SH-SY5Y (cell line): ENCODE results near the gene SLC6A18.

Experiments used
- GATA2 ChIP-seq: IDR thresholded peaks from 2 replicates; pipeline ENCODE4 v1.6.1; 2011; ENCODE audit warnings: mild to moderate bottlenecking, low read depth, low read length
- GATA3 ChIP-seq: IDR thresholded peaks from 2 replicates; pipeline ENCODE4 v1.6.1; 2011; ENCODE audit warnings: low read depth, mild to moderate bottlenecking, low read length, moderate library complexity

DNA sequence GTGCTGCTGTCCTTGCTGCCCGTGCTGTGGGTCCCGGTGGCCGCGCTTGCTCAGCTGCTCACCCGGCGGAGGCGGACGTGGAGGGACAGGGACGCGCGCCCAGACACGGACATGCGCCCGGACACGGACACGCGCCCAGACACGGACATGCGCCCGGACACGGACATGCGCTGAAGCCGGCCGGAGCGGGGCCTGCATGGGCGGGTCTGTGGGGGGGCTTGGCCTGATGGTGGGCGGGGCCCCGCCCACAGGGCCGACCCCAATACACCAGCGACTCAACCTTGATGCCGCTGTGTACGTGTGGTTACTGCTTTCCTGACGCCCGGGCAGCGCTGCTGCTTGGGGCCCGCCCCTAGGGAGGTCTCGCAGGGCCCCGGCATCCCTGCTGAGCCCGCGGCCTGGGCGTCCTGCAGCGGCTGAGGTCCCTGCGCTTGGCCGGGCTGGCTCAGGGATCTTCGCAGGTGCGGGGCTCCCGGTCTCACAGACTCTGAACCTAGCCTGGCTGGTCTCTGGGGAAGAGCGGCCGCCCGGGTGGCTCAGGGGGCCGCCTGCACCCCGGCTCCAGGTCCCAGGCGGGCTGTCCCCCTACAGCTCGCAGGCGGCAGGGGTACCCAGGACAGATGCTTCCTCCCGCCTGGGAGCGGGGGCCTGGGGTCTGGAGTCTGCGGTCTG, 20.9 kb downstream of the SLC6A18 start:
- TF ChIP-seq GATA2 (no peak), GATA3 (no peak)
